ENCODE results near the gene DDX25.

GRCh38 chr11:125945797-125946520, 41.7 kb downstream of the DDX25 start, which contains the start of gene VSIG10L2:
- TF ChIP-seq ZNF384 (IDR thresholded peaks at IDR 0.05) (no peak), TARDBP (IDR thresholded peaks at IDR 0.05) (no peak), BHLHE40 (IDR thresholded peaks at IDR 0.05; ENCODE audit: borderline replicate concordance) (no peak), HDGF (IDR thresholded peaks at IDR 0.05; ENCODE audit: borderline replicate concordance) (no peak), LEF1 (IDR thresholded peaks at IDR 0.05; ENCODE audit: borderline replicate concordance) (no peak), SUZ12 (IDR thresholded peaks at IDR 0.05) (no peak), SP1 (IDR thresholded peaks at IDR 0.05) (no peak), ARNT (IDR thresholded peaks at IDR 0.05) (no peak), FOXK2 (IDR thresholded peaks at IDR 0.05) (no peak), FOXM1 (IDR thresholded peaks at IDR 0.05; ENCODE audit: borderline replicate concordance) (no peak), ELF4 (IDR thresholded peaks at IDR 0.05) (no peak), NFRKB (IDR thresholded peaks at IDR 0.05) (no peak)

Measured in HEK293T (cell line).